RWPE1 (cell line): ENCODE data around the gene ARMS2.

Experiments used
- CTCF ChIA-PET: fragments of 350-600 bp; sonication (Branson Sonifier 250); formaldehyde crosslinking; extraction: SDS; loops from one replicate; lab custom pipeline; 2021; lab: Yijun Ruan, JAX
- POLR2A ChIA-PET: fragments of 400-600 bp; formaldehyde crosslinking; extraction: SDS; loops from one replicate; lab custom pipeline; 2020; ENCODE audit warnings: antibody characterized with exemption; ENCODE audit not compliant: low non-redundant PET; lab: Yijun Ruan, JAX
- DNase-seq: peaks from one replicate; pipeline ENCODE4 v3.0.0; 2012; ENCODE audit warnings: low spot score
- H3K27ac ChIP-seq: fragments of 450-650 bp; 2 replicates; pipeline ENCODE4 v1.5.1; 2017
- CTCF ChIP-seq: fragments of 450-650 bp; conservative IDR thresholded peaks from 2 replicates; pipeline ENCODE4 v1.5.1; 2017; ENCODE audit warnings: low read depth, mild to moderate bottlenecking

ARMS2 gene

DNA sequence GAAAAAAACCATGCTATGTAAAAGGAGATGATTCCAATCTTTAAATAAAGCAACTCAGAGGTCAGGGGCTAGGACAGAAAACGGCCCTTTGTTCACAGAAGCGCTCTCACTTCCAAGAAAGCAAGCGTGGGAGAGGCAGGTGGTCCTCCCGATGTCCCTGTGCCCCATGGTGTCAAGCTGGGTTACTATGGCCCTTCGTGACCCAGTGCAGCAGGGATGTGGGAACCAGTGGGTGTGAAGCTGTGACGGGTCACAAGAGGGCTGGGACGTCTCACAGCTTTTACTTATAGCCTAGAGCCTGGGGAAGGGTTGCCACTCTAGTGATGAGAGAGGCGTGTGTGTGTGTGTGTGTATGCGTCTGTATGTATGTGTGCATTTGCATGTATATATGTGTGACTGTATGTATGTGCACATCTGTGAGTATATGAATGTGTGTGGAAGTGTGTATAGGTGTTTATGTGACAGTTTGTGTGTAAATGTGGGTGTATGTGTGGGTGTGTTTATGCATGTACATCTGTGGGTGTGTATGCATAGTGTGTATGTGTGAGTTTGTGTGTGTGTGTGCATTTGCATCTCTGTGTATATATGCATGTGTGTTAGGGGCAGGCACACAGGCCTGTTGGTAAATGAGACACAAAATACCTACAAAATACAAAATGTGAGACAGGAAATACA is 32.1 kb downstream of the ARMS2 start:
- ChIA-PET POLR2A (interaction anchor here (0.5 kb wide), 1 partner anchor 117 kb away, joined by 3 read pairs; no protein-coding TSS in a partner anchor), CTCF (no interaction called here)
- peak overlapping the region; percentile 73 for H3K27ac ChIP-seq
- DNase-seq: no peak
- no peak for TF ChIP-seq CTCF

DNA sequence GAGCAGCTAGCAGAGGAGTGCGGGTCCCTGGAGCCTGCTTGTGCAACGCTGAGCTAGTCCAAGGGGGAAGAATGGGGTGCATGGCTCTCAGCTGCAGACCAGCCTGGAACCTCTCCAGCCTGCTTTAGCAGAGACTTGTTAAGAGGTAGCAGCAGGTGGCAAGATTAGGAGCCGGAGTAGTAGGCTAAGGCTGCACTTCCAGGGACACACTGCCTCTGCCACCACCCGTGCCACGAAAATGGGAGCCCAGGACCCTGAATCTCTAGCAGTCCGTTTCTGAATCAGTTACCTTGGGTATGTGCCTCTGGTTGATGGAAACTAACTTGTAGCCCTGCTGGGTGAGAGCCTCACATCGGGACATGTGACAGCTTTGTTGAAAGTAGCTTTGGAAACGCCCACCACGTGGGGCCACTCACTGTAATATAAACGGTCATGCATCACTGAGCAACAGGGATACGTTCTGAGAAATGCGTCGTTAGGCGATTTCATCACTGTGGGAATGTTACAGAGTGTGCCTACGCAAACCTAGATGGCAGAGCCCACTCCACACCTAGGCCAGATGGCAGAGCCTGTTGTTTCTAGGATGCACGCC is 32.8 kb downstream of the ARMS2 start:
- POLR2A ChIA-PET: interaction anchor here (0.5 kb wide), 1 partner anchor 118 kb away, joined by 3 read pairs; no protein-coding TSS in a partner anchor
- H3K27ac ChIP-seq: peak overlapping the region; percentile 73
- TF ChIP-seq CTCF: no peak
- CTCF ChIA-PET: interaction anchor here (0.6 kb wide), 2 partner anchors 45 to 220 kb away, joined by 3 to 4 read pairs; no protein-coding TSS in a partner anchor
- no peak for DNase-seq

DNA sequence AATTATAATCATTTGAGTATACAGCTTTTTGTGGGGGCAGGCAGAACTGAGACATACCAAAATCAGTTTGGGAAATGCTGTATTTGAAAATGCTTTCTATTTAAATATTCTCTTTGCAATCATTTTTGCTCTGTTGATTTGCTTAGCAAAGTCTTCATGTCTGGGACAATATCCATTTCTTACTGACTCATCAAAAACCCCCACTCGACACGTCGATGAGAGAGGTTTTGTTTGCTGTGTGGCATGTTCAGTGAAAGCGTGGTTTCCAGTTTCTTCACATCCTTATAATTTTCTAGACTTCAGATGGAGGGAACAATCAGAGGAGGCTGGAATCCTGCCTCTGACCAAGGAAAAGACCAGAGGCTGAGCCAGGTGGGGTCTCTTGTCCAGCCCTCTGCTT is 35.8 kb downstream of the ARMS2 start:
- TF ChIP-seq CTCF: no peak
- DNase-seq: no peak
- peak overlapping the region; percentile 99 for H3K27ac ChIP-seq
- CTCF ChIA-PET: interaction anchor here (1.0 to 2.4 kb wide), 2 partner anchors 21 to 75 kb away, joined by 3 to 6 read pairs; no protein-coding TSS in a partner anchor
- POLR2A ChIA-PET: no interaction called here

GRCh38 chr10:122490786-122491680 is 36.6 kb downstream of the ARMS2 start:
- ChIA-PET POLR2A (interaction anchor here (0.9 to 1.0 kb wide), 4 partner anchors 22 to 30 kb away, joined by 3 to 5 read pairs (median 4); no protein-coding TSS in a partner anchor), CTCF (interaction anchor here (0.6 to 2.4 kb wide), 3 partner anchors 22 to 97 kb away, joined by 3 to 6 read pairs (median 3); no protein-coding TSS in a partner anchor)
- peak overlapping the region; percentile 99 for H3K27ac ChIP-seq
- peak; percentile 31; the same call in 1 of the 2 replicates for TF ChIP-seq CTCF
- peak; percentile 79 for DNase-seq

DNA sequence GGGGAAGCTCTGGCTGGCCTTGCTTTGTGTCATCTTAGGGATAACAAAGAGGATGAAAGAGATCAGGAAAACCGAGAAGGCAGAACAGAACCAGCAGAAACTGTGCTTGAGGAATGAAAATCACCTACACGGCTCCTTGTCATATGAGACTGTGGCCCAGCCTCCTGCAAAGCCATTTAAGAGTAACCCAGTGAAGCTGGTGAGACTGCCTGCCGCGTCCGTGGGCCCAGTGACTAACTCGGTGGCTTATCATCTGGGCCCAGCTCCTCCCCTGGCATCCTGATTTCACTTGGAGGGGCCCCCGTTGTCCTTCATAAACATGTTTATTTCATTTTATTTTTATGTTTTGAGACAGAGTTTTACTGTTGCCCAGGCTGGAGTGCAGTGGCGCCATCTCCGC is 37.6 kb downstream of the ARMS2 start:
- POLR2A ChIA-PET: interaction anchor here (0.9 kb wide), 1 partner anchor 25 kb away, joined by 5 read pairs; no protein-coding TSS in a partner anchor
- peak overlapping the region; percentile 99 for H3K27ac ChIP-seq

More for the DNA sequence above, 37.6 kb downstream of the ARMS2 start:
- CTCF ChIA-PET: interaction anchor here (0.9 to 2.4 kb wide), 2 partner anchors 23 to 29 kb away, joined by 3 to 6 read pairs; no protein-coding TSS in a partner anchor
- no peak for DNase-seq
- no peak for TF ChIP-seq CTCF
